Vagina (tissue), 2 donors: Measurements from ENCODE around the gene KRTAP19-1.

ENCODE experiments used
- CTCF ChIP-seq, 3 experiments: fragments of 450-650 bp in 2 of 3; fragments of 200-600 bp in 1 of 3; sonication (generic) in 1 of 3; IDR thresholded peaks; one replicate each; pipeline ENCODE4 v1.5.1; 2017 to 2019; ENCODE audit warnings: antibody characterized with exemption in 3 of 3, mild to moderate bottlenecking in 2 of 3, moderate library complexity in 2 of 3
- POLR2A ChIP-seq, 2 donors: fragments of 450-650 bp; IDR thresholded peaks; one replicate each; pipeline ENCODE4 v1.6.1; 2017; ENCODE audit warnings: antibody characterized with exemption in 2 of 2, mild to moderate bottlenecking in 2 of 2, moderate library complexity in 2 of 2

GRCh38 chr21:30497065-30497464 is 16.9 kb upstream of the KRTAP19-1 start, which contains the start of gene KRTAP19-4:
- no peak for TF ChIP-seq POLR2A (IDR thresholded peaks at IDR 0.05)
- TF ChIP-seq CTCF (IDR thresholded peaks at IDR 0.05), result no peak
